NCI-H1092 (cell line): ENCODE results near the gene NDUFB6.

Experiments
- DNase-seq: peaks from one replicate; lab custom pipeline; 2025; lab: John Stamatoyannopoulos, UW

Gene NDUFB6

DNA sequence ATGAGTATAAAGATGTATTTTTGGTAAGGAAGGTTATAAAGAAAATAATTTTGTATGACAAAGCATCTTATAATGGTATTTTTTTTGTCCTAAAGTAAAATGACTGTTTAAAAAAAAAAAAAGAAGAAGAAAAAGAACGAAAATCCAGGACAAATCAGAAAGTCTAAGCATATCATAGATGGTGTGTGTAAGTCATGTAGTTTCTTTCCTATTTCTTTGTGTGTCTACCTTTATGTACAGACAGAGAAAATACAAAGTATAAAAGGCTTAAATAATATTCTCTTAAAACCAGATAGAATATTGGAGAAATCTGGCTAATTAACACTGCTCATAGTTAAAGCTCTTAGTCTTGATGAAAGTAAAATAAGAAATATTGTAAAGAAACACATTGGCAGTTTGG, 54.7 kb downstream of the NDUFB6 start:
- DNase-seq, result no peak

- DNase-seq, result no peak
These were observed 56.7 kb downstream of the NDUFB6 start for GRCh38 chr9:32516241-32516640.

DNA sequence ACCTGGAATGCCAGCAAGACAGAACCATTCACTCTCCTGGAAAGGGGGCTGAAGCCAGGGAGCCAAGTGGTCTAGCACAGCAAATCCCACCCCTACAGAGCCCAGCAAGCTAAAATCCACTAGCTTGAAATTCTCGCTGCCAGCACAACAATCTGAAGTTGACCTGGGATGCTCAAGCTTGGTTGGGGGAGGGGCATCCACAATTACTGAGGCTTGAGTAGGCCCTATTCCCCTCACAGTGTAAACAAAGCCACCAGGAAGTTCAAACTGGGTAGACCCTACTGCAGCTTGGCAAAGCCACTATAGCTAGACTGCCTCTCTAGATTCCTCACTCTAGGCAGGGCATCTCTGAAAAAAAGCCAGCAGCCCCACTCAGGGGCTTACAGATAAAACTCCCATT, 64.2 kb downstream of the NDUFB6 start:
- DNase-seq, result no peak

- DNase-seq, result no peak
These were observed 70.0 kb downstream of the NDUFB6 start for GRCh38 chr9:32503008-32503407.
